ENCODE data around the gene ELAPOR1. TPM values are rescaled to one million over a fixed set of nuclear protein-coding genes. Genes with fewer than 3 reads are reported as not detected.

The ELAPOR1 gene

DNA sequence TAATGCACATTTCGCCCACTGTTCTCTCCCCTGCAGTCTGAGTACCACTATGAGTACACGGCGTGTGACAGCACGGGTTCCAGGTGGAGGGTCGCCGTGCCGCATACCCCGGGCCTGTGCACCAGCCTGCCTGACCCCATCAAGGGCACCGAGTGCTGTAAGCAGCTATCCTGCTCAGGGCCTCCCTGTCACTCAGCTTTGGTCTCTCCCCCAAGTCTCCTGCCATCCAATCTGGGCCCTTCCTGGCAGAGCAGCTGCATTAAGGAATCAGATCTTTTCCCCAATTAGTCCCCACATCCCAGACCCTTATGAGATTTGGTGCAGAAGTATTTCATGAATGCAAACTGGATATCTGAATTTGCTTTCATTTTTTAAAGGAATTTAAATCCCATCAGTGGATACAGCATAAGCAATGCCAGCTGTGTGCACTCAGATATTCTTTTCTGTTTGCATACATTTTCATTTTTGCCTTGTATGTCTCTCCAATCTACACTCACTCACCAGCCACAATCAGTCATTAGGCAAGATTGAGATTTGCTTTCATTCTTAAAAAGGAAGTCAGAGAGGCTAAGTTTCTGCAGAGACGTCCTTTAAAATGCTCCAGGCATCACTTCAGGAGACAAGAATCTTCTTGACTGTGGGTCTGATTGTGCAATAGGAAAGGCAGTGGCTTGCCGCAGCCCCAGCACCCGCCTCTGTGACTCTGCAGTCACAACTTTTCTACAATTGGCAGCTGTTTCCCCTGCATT lies 48.1 kb downstream of the ELAPOR1 start:
- no peak overlapping the region for H3K23ac ChIP-seq (ENCODE audit: low read depth, low read length, poor library complexity)
- WGBS, 2 donors (ENCODE audit: extremely low coverage in 2 of 2, insufficient read length in 2 of 2, insufficient replicate concordance in 1 of 2), result no CpG with 5 or more reads among the region's 12 CpGs
- no peak overlapping the region for H4K8ac ChIP-seq (ENCODE audit: low read depth, low read length)
- H2BK15ac ChIP-seq (ENCODE audit: low read length), result no peak overlapping the region
- no peak overlapping the region for H3K14ac ChIP-seq (ENCODE audit: low read length)
- peak overlapping the region; percentile 80 for H2AFZ ChIP-seq (ENCODE audit: low read length)
- no peak overlapping the region for H3K4me2 ChIP-seq (ENCODE audit: insufficient read depth, low read length, poor library complexity, severe bottlenecking)
- H2BK120ac ChIP-seq (ENCODE audit: low read depth, low read length), result no peak overlapping the region
- no peaks in the 10 kb centered on the region for H3K9me3 ChIP-seq (replicated peaks in 1 of 2; ENCODE audit: control insufficient read depth in 2 of 2, insufficient read depth in 1 of 2, low read depth in 1 of 2, low read length in 2 of 2)
- H3K18ac ChIP-seq (ENCODE audit: low read length), result peak overlapping the region; percentile 88
- no peak overlapping the region for H2BK12ac ChIP-seq (ENCODE audit: low read length)
- no peak for DNase-seq (ENCODE audit: low spot score)
- no peak overlapping the region for H3K4ac ChIP-seq (ENCODE audit: low read length)
- no peaks in the 10 kb centered on the region for H3K27me3 ChIP-seq (ENCODE audit: control insufficient read depth in 3 of 3, insufficient read depth in 3 of 3, low read depth in 1 of 3, low read length in 3 of 3)
- H3K9ac ChIP-seq (ENCODE audit: low read depth, low read length, poor library complexity), result no peak overlapping the region
- H2AK5ac ChIP-seq (ENCODE audit: low read depth, low read length), result no peak overlapping the region
- H2BK5ac ChIP-seq (ENCODE audit: low read length), result no peak overlapping the region
- H3K4me3 ChIP-seq (ENCODE audit: low read length in 2 of 2), result no peak overlapping the region
- H3K79me1 ChIP-seq (ENCODE audit: low read depth, low read length), result no peaks in the 10 kb centered on the region
- H3K27ac ChIP-seq (replicated peaks; ENCODE audit: low read length), result no peak overlapping the region
- peaks cover 3 to 15% of the 10 kb centered on the region in 2 donors for H3K4me1 ChIP-seq (ENCODE audit: control insufficient read depth in 2 of 2, insufficient read depth in 1 of 2, low read depth in 1 of 2, low read length in 2 of 2)
- H4K91ac ChIP-seq (ENCODE audit: low read depth, low read length, poor library complexity), result no peak overlapping the region
- no peaks in the 10 kb centered on the region for H3K36me3 ChIP-seq (replicated peaks in 1 of 2; ENCODE audit: control insufficient read depth in 2 of 2, insufficient read depth in 2 of 2, low read length in 2 of 2)

- Histone ChIP-seq H3K4me2 (ENCODE audit: insufficient read depth, low read length, poor library complexity, severe bottlenecking) (no peak overlapping the region), H3K27me3 (ENCODE audit: control insufficient read depth in 3 of 3, insufficient read depth in 3 of 3, low read depth in 1 of 3, low read length in 3 of 3) (no peaks in the 10 kb centered on the region), H3K27ac (replicated peaks; ENCODE audit: low read length) (no peak overlapping the region), H3K18ac (ENCODE audit: low read length) (no peak overlapping the region), H3K36me3 (replicated peaks in 1 of 2; ENCODE audit: control insufficient read depth in 2 of 2, insufficient read depth in 2 of 2, low read length in 2 of 2) (no peaks in the 10 kb centered on the region), H2BK12ac (ENCODE audit: low read length) (no peak overlapping the region), H3K4ac (ENCODE audit: low read length) (no peak overlapping the region), H3K79me1 (ENCODE audit: low read depth, low read length) (no peaks in the 10 kb centered on the region), H3K14ac (ENCODE audit: low read length) (no peak overlapping the region), H2BK5ac (ENCODE audit: low read length) (no peak overlapping the region), H3K4me1 (ENCODE audit: control insufficient read depth in 2 of 2, insufficient read depth in 1 of 2, low read depth in 1 of 2, low read length in 2 of 2) (peaks cover 6 to 21% of the 10 kb centered on the region in 2 donors), H2AK5ac (ENCODE audit: low read depth, low read length) (no peak overlapping the region), H2BK120ac (ENCODE audit: low read depth, low read length) (no peak overlapping the region), H2BK15ac (ENCODE audit: low read length) (no peak overlapping the region), H4K8ac (ENCODE audit: low read depth, low read length) (no peak overlapping the region), H3K4me3 (ENCODE audit: low read length in 2 of 2) (no peak overlapping the region), H2AFZ (ENCODE audit: low read length) (peak overlapping the region; percentile 80), H3K9me3 (replicated peaks in 1 of 2; ENCODE audit: control insufficient read depth in 2 of 2, insufficient read depth in 1 of 2, low read depth in 1 of 2, low read length in 2 of 2) (no peaks in the 10 kb centered on the region), H3K23ac (ENCODE audit: low read depth, low read length, poor library complexity) (no peak overlapping the region), H4K91ac (ENCODE audit: low read depth, low read length, poor library complexity) (no peak overlapping the region), H3K9ac (ENCODE audit: low read depth, low read length, poor library complexity) (no peak overlapping the region)
- no peak for DNase-seq (ENCODE audit: low spot score)
Measured at GRCh38 chr1:109162626-109163025, 48.7 kb downstream of the ELAPOR1 start.

DNA sequence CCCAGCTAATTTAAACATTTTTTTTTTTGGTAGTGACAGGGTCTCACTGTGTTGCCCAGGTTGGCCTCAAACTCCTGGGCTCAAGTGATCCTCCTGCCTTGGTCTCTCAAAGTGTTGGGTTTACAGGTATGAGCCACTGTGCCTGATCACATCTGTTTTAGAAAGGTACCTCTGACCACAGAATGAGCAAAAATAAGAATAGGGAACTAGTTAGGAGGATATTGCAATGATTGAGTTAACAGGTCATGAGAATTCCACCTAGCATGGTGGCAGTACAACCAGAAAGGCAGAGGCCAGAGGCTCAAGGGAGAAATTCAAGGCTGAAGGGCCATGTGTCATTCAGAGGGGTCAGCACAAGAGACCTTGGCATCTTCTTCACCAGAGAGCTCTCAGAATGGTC lies 49.6 kb downstream of the ELAPOR1 start:
- DNase-seq (ENCODE audit: low spot score), result no peak

More for the DNA sequence above, 49.6 kb downstream of the ELAPOR1 start:
- H3K14ac ChIP-seq (ENCODE audit: low read length), result no peak overlapping the region
- no peaks in the 10 kb centered on the region for H3K79me1 ChIP-seq (ENCODE audit: low read depth, low read length)
- H3K27me3 ChIP-seq (ENCODE audit: control insufficient read depth in 3 of 3, insufficient read depth in 3 of 3, low read depth in 1 of 3, low read length in 3 of 3), result no peaks in the 10 kb centered on the region
- peaks cover 6 to 26% of the 10 kb centered on the region in 2 donors for H3K4me1 ChIP-seq (ENCODE audit: control insufficient read depth in 2 of 2, insufficient read depth in 1 of 2, low read depth in 1 of 2, low read length in 2 of 2)
- H2BK120ac ChIP-seq (ENCODE audit: low read depth, low read length), result no peak overlapping the region
- no peak overlapping the region for H2BK15ac ChIP-seq (ENCODE audit: low read length)
- H3K18ac ChIP-seq (ENCODE audit: low read length), result no peak overlapping the region
- no peak overlapping the region for H3K23ac ChIP-seq (ENCODE audit: low read depth, low read length, poor library complexity)
- no peak overlapping the region for H3K4me3 ChIP-seq (ENCODE audit: low read length in 2 of 2)
- H3K27ac ChIP-seq (replicated peaks; ENCODE audit: low read length), result no peak overlapping the region
- no peak overlapping the region for H2AFZ ChIP-seq (ENCODE audit: low read length)
- no peak overlapping the region for H2BK5ac ChIP-seq (ENCODE audit: low read length)
- no peak overlapping the region for H4K8ac ChIP-seq (ENCODE audit: low read depth, low read length)
- no peaks in the 10 kb centered on the region for H3K36me3 ChIP-seq (replicated peaks in 1 of 2; ENCODE audit: control insufficient read depth in 2 of 2, insufficient read depth in 2 of 2, low read length in 2 of 2)
- no peak overlapping the region for H2AK5ac ChIP-seq (ENCODE audit: low read depth, low read length)
- H3K9me3 ChIP-seq (replicated peaks in 1 of 2; ENCODE audit: control insufficient read depth in 2 of 2, insufficient read depth in 1 of 2, low read depth in 1 of 2, low read length in 2 of 2), result no peaks in the 10 kb centered on the region
- H2BK12ac ChIP-seq (ENCODE audit: low read length), result no peak overlapping the region
- no peak overlapping the region for H3K4me2 ChIP-seq (ENCODE audit: insufficient read depth, low read length, poor library complexity, severe bottlenecking)
- no peak overlapping the region for H3K4ac ChIP-seq (ENCODE audit: low read length)
- no peak overlapping the region for H4K91ac ChIP-seq (ENCODE audit: low read depth, low read length, poor library complexity)
- H3K9ac ChIP-seq (ENCODE audit: low read depth, low read length, poor library complexity), result no peak overlapping the region

Small RNA genes within 50 kb of the gene (small RNA-seq; reads per million reads assigned to genes)
- gene AL356488.2 (ENCODE audit: insufficient read depth), result not detected
